GM23338 (cell line): Measurements from ENCODE around the gene CNTN1. TPM values are rescaled to one million over a fixed set of nuclear protein-coding genes. Genes with fewer than 3 reads are reported as not detected.

Experiments used
- ATAC-seq: fragments of 200-7000 bp; cut with Tn5 transposase; 3 replicates; pipeline ENCODE4 v1.9.1; 2020
- DNase-seq: peaks from one replicate; pipeline ENCODE4 v3.0.0-alpha.2; 2015; ENCODE audit warnings: low spot score
- H2AFZ ChIP-seq: fragments of 200-600 bp; sonication (generic); 2 replicates; pipeline ENCODE4 v1.8.0; 2016; ENCODE audit warnings: antibody characterized with exemption, mild to moderate bottlenecking, moderate library complexity
- H3F3A ChIP-seq: fragments of 200-600 bp; sonication (generic); replicated peaks from 2 replicates; pipeline ENCODE4 v1.8.0; 2017; ENCODE audit warnings: antibody characterized with exemption, mixed run types, low read depth
- H3K27ac ChIP-seq: fragments of 200-600 bp; sonication (generic); 2 replicates; pipeline ENCODE4 v1.6.1; 2016; ENCODE audit warnings: low read depth
- H3K27me3 ChIP-seq: fragments of 200-600 bp; sonication (generic); 2 replicates; pipeline ENCODE4 v1.8.0; 2016; ENCODE audit warnings: mild to moderate bottlenecking, mixed run types, moderate library complexity; ENCODE audit not compliant: insufficient read depth
- H3K36me3 ChIP-seq: fragments of 200-600 bp; sonication (generic); 2 replicates; pipeline ENCODE4 v1.8.0; 2016; ENCODE audit warnings: mild to moderate bottlenecking; ENCODE audit not compliant: insufficient read depth
- H3K4me1 ChIP-seq: fragments of 200-600 bp; sonication (generic); 2 replicates; pipeline ENCODE4 v1.8.0; 2016; ENCODE audit warnings: mild to moderate bottlenecking, moderate library complexity; ENCODE audit not compliant: insufficient read depth
- H3K4me2 ChIP-seq: fragments of 200-600 bp; sonication (generic); 2 replicates; pipeline ENCODE4 v1.7.1; 2017; ENCODE audit warnings: mixed run types
- H3K4me3 ChIP-seq: fragments of 200-600 bp; sonication (generic); 2 replicates; pipeline ENCODE4 v1.6.1; 2016; ENCODE audit warnings: mixed run types
- H3K79me2 ChIP-seq: fragments of 200-600 bp; sonication (generic); replicated peaks from 2 replicates; pipeline ENCODE4 v1.8.0; 2017; ENCODE audit warnings: mild to moderate bottlenecking; ENCODE audit not compliant: insufficient read depth
- H3K9me2 ChIP-seq: fragments of 200-600 bp; sonication (generic); 2 replicates; pipeline ENCODE4 v1.8.0; 2017; ENCODE audit not compliant: insufficient read depth
- H4K20me1 ChIP-seq: fragments of 200-600 bp; sonication (generic); replicated peaks from 2 replicates; pipeline ENCODE4 v1.8.0; 2017; ENCODE audit warnings: mild to moderate bottlenecking; ENCODE audit not compliant: insufficient read depth
- H3K27ac Mint-ChIP-seq: 2 replicates; pipeline ENCODE4 v1.8.0; 2020; ENCODE audit warnings: inconsistent platforms, mild to moderate bottlenecking, moderate library complexity, mixed read lengths
- H3K27me3 Mint-ChIP-seq: 3 replicates; pipeline ENCODE4 v1.8.0; 2022; ENCODE audit warnings: low read depth, mild to moderate bottlenecking, moderate library complexity, mixed read lengths, inconsistent platforms; ENCODE audit not compliant: insufficient read depth, poor library complexity
- H3K36me3 Mint-ChIP-seq: 3 replicates; pipeline ENCODE4 v1.8.0; 2021; ENCODE audit warnings: low read depth, mild to moderate bottlenecking, inconsistent platforms, moderate library complexity, mixed read lengths
- H3K4me1 Mint-ChIP-seq: 3 replicates; pipeline ENCODE4 v1.8.0; 2020; ENCODE audit warnings: mild to moderate bottlenecking, inconsistent platforms, mixed read lengths
- H3K4me3 Mint-ChIP-seq: 3 replicates; pipeline ENCODE4 v1.8.0; 2021; ENCODE audit warnings: moderate library complexity, mild to moderate bottlenecking, inconsistent platforms, mixed read lengths
- H3K9me3 Mint-ChIP-seq: 3 replicates; pipeline ENCODE4 v1.8.0; 2020; ENCODE audit warnings: moderate library complexity, mild to moderate bottlenecking, inconsistent platforms, mixed read lengths
- CREB1 ChIP-seq: fragments of 250-450 bp; sonication (Bioruptor Pico); IDR thresholded peaks from 2 replicates; pipeline ENCODE4 v1.5.0; 2020; ENCODE audit warnings: low read depth, mild to moderate bottlenecking, moderate library complexity
- EZH2 ChIP-seq: fragments of 200-600 bp; sonication (generic); IDR thresholded peaks from one replicate; pipeline ENCODE4 v1.8.0; 2017; ENCODE audit warnings: antibody characterized with exemption, mild to moderate bottlenecking, low read depth; ENCODE audit not compliant: unreplicated experiment
- EZH2phosphoT487 ChIP-seq: fragments of 200-600 bp; sonication (generic); IDR thresholded peaks from one replicate; pipeline ENCODE4 v1.8.1; 2018; ENCODE audit warnings: antibody characterized with exemption; ENCODE audit not compliant: unreplicated experiment
- JUNB ChIP-seq: IDR thresholded peaks from one replicate; pipeline ENCODE4 v1.6.1; 2016; ENCODE audit warnings: antibody characterized with exemption; ENCODE audit not compliant: unreplicated experiment
- NANOG ChIP-seq: IDR thresholded peaks from 2 replicates; pipeline ENCODE4 v1.6.1; 2016; ENCODE audit warnings: antibody characterized with exemption, borderline replicate concordance
- POLR2AphosphoS5 ChIP-seq: IDR thresholded peaks from 2 replicates; pipeline ENCODE4 v1.6.1; 2016; ENCODE audit warnings: antibody characterized with exemption, low read depth
- STAT1 ChIP-seq: IDR thresholded peaks from one replicate; pipeline ENCODE4 v1.6.1; 2016; ENCODE audit warnings: antibody characterized with exemption; ENCODE audit not compliant: unreplicated experiment
- ZNF114 ChIP-seq: fragments of 250-450 bp; sonication (Bioruptor Pico); IDR thresholded peaks from 2 replicates; pipeline ENCODE4 v1.5.0; 2020; ENCODE audit warnings: mild to moderate bottlenecking, moderate library complexity
- ZNF331 ChIP-seq: fragments of 250-450 bp; sonication (Bioruptor Pico); IDR thresholded peaks from 2 replicates; pipeline ENCODE4 v1.5.0; 2020; ENCODE audit warnings: low read depth, mild to moderate bottlenecking, moderate library complexity
- polyA plus RNA-seq: library from polyadenylated mRNA; unstranded; fragments of >200 nt; fragmentation: Nextera tagmentation; extraction: Ambion mirVana; gene quantifications from 2 replicates; pipeline ENCODE4 v1.2.1, GENCODE V29; 2016
- total RNA-seq: library from RNA; depleted of rRNA; stranded (reverse); fragments of >200 nt; shearing (Covaris generic); gene quantifications from 2 replicates; pipeline ENCODE4 v1.2.3, GENCODE V29; 2014
- TF ChIP-seq, protein P1 (sequence below): IDR thresholded peaks from 2 replicates; pipeline ENCODE4 v1.6.1; 2016; ENCODE audit warnings: antibody characterized with exemption
- TF ChIP-seq, protein P2 (sequence below), 2 experiments: fragments of 200-600 bp in 1 of 2; sonication (generic) in 1 of 2; conservative IDR thresholded peaks; 2 replicates each; pipeline versions ENCODE4 v1.5.1 to v1.6.1; 2016 to 2017; ENCODE audit warnings: antibody characterized with exemption in 2 of 2, low read depth in 2 of 2, mild to moderate bottlenecking in 2 of 2, moderate library complexity in 1 of 2
- TF ChIP-seq, protein P3 (sequence below): fragments of 250-450 bp; sonication (Bioruptor Pico); IDR thresholded peaks from 2 replicates; pipeline ENCODE4 v1.5.0; 2020; ENCODE audit warnings: mild to moderate bottlenecking, moderate library complexity

Gene CNTN1
- total and polyA plus RNA-seq, 2 experiments from 2014 or later: 5.0 to 27.0 TPM

DNA sequence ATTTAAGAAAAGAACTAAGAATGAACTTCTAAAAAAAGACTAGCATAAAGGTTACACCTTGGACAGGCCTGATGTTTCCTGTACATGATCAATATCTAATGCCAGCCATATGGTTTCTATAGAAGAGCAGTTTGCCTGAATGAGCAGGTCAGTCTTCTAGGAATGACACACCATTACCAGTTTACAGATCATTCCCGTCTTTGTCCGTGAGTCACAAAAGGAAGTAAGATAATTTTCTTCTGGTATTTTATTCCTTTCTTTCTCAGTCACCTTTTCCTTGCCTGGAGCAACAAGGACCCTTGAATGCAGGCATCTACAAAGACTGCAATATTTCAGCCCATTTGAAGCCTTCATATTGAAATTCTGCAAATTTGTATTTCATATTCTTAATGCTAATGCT is 44.6 kb upstream of the CNTN1 start:
- H3K27ac Mint-ChIP-seq: no peak overlapping the region
- H3K27ac ChIP-seq: no peak overlapping the region

DNA sequence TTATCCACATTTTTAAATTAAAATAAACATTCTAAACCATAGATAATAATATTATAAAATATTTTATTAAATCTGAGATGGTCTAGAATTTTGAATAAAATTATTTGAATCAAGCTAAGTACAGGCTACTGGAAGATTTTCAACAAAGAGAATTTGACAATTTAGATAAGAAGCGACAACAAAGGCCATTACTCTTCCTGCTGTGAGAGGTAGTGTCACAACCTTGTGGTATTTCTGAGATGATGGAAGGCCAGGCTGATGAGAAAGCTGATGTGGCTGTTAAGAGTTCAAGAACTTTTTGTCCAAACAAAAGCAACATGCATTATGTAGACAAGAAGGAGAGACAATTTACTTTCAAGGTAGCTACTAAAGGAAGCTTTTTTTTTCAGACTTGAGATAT is 43.7 kb upstream of the CNTN1 start:
- no peak for ATAC-seq
- no peak for DNase-seq

More for the DNA sequence above, 44.6 kb upstream of the CNTN1 start:
- H4K20me1 ChIP-seq: no peaks in the 10 kb centered on the region
- H3K36me3 ChIP-seq: peaks cover 7% of the 10 kb centered on the region; the same call in 1 of the 2 replicates
- no peak overlapping the region for H3K4me2 ChIP-seq
- TF ChIP-seq NANOG (no peak), POLR2AphosphoS5 (no peak), ZNF114 (CRISPR knock-in tag) (no peak), CREB1 (CRISPR knock-in tag) (no peak), STAT1 (no peak), JUNB (no peak), EZH2phosphoT487 (no peak)
- TF ChIP-seq, protein P1, sequence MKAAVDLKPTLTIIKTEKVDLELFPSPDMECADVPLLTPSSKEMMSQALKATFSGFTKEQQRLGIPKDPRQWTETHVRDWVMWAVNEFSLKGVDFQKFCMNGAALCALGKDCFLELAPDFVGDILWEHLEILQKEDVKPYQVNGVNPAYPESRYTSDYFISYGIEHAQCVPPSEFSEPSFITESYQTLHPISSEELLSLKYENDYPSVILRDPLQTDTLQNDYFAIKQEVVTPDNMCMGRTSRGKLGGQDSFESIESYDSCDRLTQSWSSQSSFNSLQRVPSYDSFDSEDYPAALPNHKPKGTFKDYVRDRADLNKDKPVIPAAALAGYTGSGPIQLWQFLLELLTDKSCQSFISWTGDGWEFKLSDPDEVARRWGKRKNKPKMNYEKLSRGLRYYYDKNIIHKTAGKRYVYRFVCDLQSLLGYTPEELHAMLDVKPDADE: no peak
- Mint-ChIP-seq H3K4me1 (peaks cover 32% of the 10 kb centered on the region), H3K27me3 (no peaks in the 10 kb centered on the region), H3K4me3 (no peak overlapping the region), H3K36me3 (peaks cover 7% of the 10 kb centered on the region), H3K9me3 (peaks cover 13% of the 10 kb centered on the region)
- H3K4me3 ChIP-seq: no peak overlapping the region
- H2AFZ ChIP-seq: no peak overlapping the region
- no peak for DNase-seq
- no peaks in the 10 kb centered on the region for H3K27me3 ChIP-seq
- peaks cover 23% of the 10 kb centered on the region for H3K4me1 ChIP-seq
- no peaks in the 10 kb centered on the region for H3K9me2 ChIP-seq
- no peak for ATAC-seq
- no peaks in the 10 kb centered on the region for H3K79me2 ChIP-seq
- H3F3A ChIP-seq: no peaks in the 10 kb centered on the region

More for the DNA sequence above, 43.7 kb upstream of the CNTN1 start:
- no peak overlapping the region for H3K4me3 ChIP-seq
- Mint-ChIP-seq H3K27me3 (no peaks in the 10 kb centered on the region), H3K4me1 (peaks cover 32% of the 10 kb centered on the region), H3K27ac (no peak overlapping the region; the same call in 1 of the 2 replicates), H3K9me3 (peaks cover 5% of the 10 kb centered on the region; the same call in 2 of the 3 replicates), H3K36me3 (no peaks in the 10 kb centered on the region; the same call in 2 of the 3 replicates), H3K4me3 (no peak overlapping the region)
- H3F3A ChIP-seq: no peaks in the 10 kb centered on the region
- no peaks in the 10 kb centered on the region for H3K79me2 ChIP-seq
- no peak overlapping the region for H3K4me2 ChIP-seq
- TF ChIP-seq, protein P1: no peak
- TF ChIP-seq, protein P2, sequence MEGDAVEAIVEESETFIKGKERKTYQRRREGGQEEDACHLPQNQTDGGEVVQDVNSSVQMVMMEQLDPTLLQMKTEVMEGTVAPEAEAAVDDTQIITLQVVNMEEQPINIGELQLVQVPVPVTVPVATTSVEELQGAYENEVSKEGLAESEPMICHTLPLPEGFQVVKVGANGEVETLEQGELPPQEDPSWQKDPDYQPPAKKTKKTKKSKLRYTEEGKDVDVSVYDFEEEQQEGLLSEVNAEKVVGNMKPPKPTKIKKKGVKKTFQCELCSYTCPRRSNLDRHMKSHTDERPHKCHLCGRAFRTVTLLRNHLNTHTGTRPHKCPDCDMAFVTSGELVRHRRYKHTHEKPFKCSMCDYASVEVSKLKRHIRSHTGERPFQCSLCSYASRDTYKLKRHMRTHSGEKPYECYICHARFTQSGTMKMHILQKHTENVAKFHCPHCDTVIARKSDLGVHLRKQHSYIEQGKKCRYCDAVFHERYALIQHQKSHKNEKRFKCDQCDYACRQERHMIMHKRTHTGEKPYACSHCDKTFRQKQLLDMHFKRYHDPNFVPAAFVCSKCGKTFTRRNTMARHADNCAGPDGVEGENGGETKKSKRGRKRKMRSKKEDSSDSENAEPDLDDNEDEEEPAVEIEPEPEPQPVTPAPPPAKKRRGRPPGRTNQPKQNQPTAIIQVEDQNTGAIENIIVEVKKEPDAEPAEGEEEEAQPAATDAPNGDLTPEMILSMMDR (conservative IDR thresholded peaks at IDR 0.05; ENCODE audit: low read depth in 2 of 2): no peak
- TF ChIP-seq ZNF331 (CRISPR knock-in tag) (no peak), JUNB (no peak), NANOG (no peak), EZH2 (no peak)
- TF ChIP-seq, protein P3, sequence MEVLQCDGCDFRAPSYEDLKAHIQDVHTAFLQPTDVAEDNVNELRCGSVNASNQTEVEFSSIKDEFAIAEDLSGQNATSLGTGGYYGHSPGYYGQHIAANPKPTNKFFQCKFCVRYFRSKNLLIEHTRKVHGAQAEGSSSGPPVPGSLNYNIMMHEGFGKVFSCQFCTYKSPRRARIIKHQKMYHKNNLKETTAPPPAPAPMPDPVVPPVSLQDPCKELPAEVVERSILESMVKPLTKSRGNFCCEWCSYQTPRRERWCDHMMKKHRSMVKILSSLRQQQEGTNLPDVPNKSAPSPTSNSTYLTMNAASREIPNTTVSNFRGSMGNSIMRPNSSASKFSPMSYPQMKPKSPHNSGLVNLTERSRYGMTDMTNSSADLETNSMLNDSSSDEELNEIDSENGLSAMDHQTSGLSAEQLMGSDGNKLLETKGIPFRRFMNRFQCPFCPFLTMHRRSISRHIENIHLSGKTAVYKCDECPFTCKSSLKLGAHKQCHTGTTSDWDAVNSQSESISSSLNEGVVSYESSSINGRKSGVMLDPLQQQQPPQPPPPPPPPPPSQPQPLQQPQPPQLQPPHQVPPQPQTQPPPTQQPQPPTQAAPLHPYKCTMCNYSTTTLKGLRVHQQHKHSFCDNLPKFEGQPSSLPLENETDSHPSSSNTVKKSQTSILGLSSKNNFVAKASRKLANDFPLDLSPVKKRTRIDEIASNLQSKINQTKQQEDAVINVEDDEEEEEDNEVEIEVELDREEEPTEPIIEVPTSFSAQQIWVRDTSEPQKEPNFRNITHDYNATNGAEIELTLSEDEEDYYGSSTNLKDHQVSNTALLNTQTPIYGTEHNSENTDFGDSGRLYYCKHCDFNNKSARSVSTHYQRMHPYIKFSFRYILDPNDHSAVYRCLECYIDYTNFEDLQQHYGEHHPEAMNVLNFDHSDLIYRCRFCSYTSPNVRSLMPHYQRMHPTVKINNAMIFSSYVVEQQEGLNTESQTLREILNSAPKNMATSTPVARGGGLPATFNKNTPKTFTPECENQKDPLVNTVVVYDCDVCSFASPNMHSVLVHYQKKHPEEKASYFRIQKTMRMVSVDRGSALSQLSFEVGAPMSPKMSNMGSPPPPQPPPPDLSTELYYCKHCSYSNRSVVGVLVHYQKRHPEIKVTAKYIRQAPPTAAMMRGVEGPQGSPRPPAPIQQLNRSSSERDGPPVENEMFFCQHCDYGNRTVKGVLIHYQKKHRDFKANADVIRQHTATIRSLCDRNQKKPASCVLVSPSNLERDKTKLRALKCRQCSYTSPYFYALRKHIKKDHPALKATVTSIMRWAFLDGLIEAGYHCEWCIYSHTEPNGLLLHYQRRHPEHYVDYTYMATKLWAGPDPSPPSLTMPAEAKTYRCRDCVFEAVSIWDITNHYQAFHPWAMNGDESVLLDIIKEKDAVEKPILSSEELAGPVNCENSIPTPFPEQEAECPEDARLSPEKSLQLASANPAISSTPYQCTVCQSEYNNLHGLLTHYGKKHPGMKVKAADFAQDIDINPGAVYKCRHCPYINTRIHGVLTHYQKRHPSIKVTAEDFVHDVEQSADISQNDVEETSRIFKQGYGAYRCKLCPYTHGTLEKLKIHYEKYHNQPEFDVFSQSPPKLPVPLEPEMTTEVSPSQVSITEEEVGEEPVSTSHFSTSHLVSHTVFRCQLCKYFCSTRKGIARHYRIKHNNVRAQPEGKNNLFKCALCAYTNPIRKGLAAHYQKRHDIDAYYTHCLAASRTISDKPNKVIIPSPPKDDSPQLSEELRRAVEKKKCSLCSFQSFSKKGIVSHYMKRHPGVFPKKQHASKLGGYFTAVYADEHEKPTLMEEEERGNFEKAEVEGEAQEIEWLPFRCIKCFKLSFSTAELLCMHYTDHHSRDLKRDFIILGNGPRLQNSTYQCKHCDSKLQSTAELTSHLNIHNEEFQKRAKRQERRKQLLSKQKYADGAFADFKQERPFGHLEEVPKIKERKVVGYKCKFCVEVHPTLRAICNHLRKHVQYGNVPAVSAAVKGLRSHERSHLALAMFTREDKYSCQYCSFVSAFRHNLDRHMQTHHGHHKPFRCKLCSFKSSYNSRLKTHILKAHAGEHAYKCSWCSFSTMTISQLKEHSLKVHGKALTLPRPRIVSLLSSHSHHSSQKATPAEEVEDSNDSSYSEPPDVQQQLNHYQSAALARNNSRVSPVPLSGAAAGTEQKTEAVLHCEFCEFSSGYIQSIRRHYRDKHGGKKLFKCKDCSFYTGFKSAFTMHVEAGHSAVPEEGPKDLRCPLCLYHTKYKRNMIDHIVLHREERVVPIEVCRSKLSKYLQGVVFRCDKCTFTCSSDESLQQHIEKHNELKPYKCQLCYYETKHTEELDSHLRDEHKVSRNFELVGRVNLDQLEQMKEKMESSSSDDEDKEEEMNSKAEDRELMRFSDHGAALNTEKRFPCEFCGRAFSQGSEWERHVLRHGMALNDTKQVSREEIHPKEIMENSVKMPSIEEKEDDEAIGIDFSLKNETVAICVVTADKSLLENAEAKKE: no peak
- peaks cover under 1% of the 10 kb centered on the region; the same call in 1 of the 2 replicates for H3K36me3 ChIP-seq
- no peaks in the 10 kb centered on the region for H3K27me3 ChIP-seq
- no peak overlapping the region for H2AFZ ChIP-seq
- no peaks in the 10 kb centered on the region for H4K20me1 ChIP-seq
- peaks cover 23% of the 10 kb centered on the region for H3K4me1 ChIP-seq
- peaks cover 5% of the 10 kb centered on the region; the same call in 1 of the 2 replicates for H3K9me2 ChIP-seq
- no peak overlapping the region for H3K27ac ChIP-seq
